ENCODE data around the gene ACTA2.

ACTA2 gene

GRCh38 chr10:88913127-88913526 is 39.4 kb downstream of the ACTA2 start:
- Histone ChIP-seq H3K79me1 (ENCODE audit: low read length) (no peaks in the 10 kb centered on the region), H3K4me2 (ENCODE audit: low read length) (no peak overlapping the region), H3K23ac (ENCODE audit: low read length) (no peak overlapping the region), H3K27me3 (ENCODE audit: insufficient read depth, low read length, poor library complexity) (no peaks in the 10 kb centered on the region), H3K56ac (ENCODE audit: low read length) (no peak overlapping the region), H2BK5ac (ENCODE audit: low read length) (no peak overlapping the region), H2AK5ac (ENCODE audit: low read length) (no peak overlapping the region), H3K36me3 (ENCODE audit: control insufficient read depth, insufficient read depth, low read length) (no peaks in the 10 kb centered on the region), H4K5ac (ENCODE audit: low read length) (no peak overlapping the region), H3K4ac (ENCODE audit: low read depth, low read length) (no peak overlapping the region), H3K27ac (ENCODE audit: low read depth, low read length) (no peak overlapping the region), H4K8ac (ENCODE audit: low read depth, low read length) (no peak overlapping the region), H3K4me3 (ENCODE audit: low read length) (no peak overlapping the region), H2BK15ac (replicated peaks; ENCODE audit: low read depth) (no peak overlapping the region), H3K18ac (ENCODE audit: low read length) (no peak overlapping the region), H3K4me1 (ENCODE audit: control insufficient read depth, low read depth, low read length) (peaks cover 5% of the 10 kb centered on the region), H2BK120ac (ENCODE audit: low read depth, low read length) (no peak overlapping the region), H3K79me2 (ENCODE audit: control insufficient read depth, insufficient read depth, low read length) (no peaks in the 10 kb centered on the region), H3K9ac (ENCODE audit: low read length) (no peak overlapping the region)
- no CpG with 5 or more reads among the region's 9 CpGs for WGBS (ENCODE audit: extremely low coverage, insufficient coverage, low lambda C conversion rate)
- DNase-seq, result no peak

DNA sequence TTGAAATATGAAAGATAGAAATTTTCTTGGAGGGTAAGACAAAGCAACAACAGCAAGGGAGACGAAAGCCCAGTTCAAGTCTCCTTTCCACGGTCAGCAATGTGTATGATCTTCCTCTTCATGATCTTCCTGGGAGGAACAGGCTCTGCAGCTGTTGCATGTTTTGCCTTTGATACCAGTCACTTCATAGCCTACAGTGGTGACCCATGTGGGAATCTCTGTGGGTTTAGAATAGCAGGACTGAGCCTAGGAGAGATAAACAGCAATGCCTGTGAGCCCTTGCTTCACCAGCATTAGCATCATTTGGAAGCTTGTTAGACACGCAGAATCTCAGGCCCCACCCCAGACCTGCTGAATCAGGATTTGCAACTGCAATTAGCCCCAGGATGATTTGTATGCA is 40.7 kb downstream of the ACTA2 start:
- no peak overlapping the region for H2BK15ac ChIP-seq (replicated peaks; ENCODE audit: low read depth)
- H3K23ac ChIP-seq (ENCODE audit: low read length), result no peak overlapping the region
- no peak overlapping the region for H3K56ac ChIP-seq (ENCODE audit: low read length)
- H3K27ac ChIP-seq (ENCODE audit: low read depth, low read length), result no peak overlapping the region
- H3K4me3 ChIP-seq (ENCODE audit: low read length), result no peak overlapping the region
- no CpG with 5 or more reads among the region's 3 CpGs for WGBS (ENCODE audit: extremely low coverage, insufficient coverage, low lambda C conversion rate)
- no peak overlapping the region for H3K18ac ChIP-seq (ENCODE audit: low read length)
- H2BK5ac ChIP-seq (ENCODE audit: low read length), result no peak overlapping the region
- H3K4me1 ChIP-seq (ENCODE audit: control insufficient read depth, low read depth, low read length), result peaks cover 5% of the 10 kb centered on the region
- no peaks in the 10 kb centered on the region for H3K27me3 ChIP-seq (ENCODE audit: insufficient read depth, low read length, poor library complexity)
- DNase-seq, result no peak
- H4K5ac ChIP-seq (ENCODE audit: low read length), result no peak overlapping the region
- no peak overlapping the region for H2AK5ac ChIP-seq (ENCODE audit: low read length)
- no peak overlapping the region for H3K9ac ChIP-seq (ENCODE audit: low read length)
- H3K79me2 ChIP-seq (ENCODE audit: control insufficient read depth, insufficient read depth, low read length), result no peaks in the 10 kb centered on the region
- H3K79me1 ChIP-seq (ENCODE audit: low read length), result no peaks in the 10 kb centered on the region
- H3K4ac ChIP-seq (ENCODE audit: low read depth, low read length), result no peak overlapping the region
- no peak overlapping the region for H2BK120ac ChIP-seq (ENCODE audit: low read depth, low read length)
- no peak overlapping the region for H3K4me2 ChIP-seq (ENCODE audit: low read length)
- no peaks in the 10 kb centered on the region for H3K36me3 ChIP-seq (ENCODE audit: control insufficient read depth, insufficient read depth, low read length)
- H4K8ac ChIP-seq (ENCODE audit: low read depth, low read length), result no peak overlapping the region

GRCh38 chr10:88911116-88911515 is 41.5 kb downstream of the ACTA2 start:
- Histone ChIP-seq H3K23ac (ENCODE audit: low read length) (no peak overlapping the region), H3K4me1 (ENCODE audit: control insufficient read depth, low read depth, low read length) (peaks cover 5% of the 10 kb centered on the region), H4K8ac (ENCODE audit: low read depth, low read length) (no peak overlapping the region), H2AK5ac (ENCODE audit: low read length) (no peak overlapping the region), H4K5ac (ENCODE audit: low read length) (no peak overlapping the region), H3K9ac (ENCODE audit: low read length) (no peak overlapping the region), H2BK120ac (ENCODE audit: low read depth, low read length) (no peak overlapping the region), H3K27me3 (ENCODE audit: insufficient read depth, low read length, poor library complexity) (no peaks in the 10 kb centered on the region), H2BK15ac (replicated peaks; ENCODE audit: low read depth) (no peak overlapping the region), H3K56ac (ENCODE audit: low read length) (no peak overlapping the region), H3K18ac (ENCODE audit: low read length) (no peak overlapping the region), H3K36me3 (ENCODE audit: control insufficient read depth, insufficient read depth, low read length) (no peaks in the 10 kb centered on the region), H3K79me1 (ENCODE audit: low read length) (no peaks in the 10 kb centered on the region), H3K79me2 (ENCODE audit: control insufficient read depth, insufficient read depth, low read length) (no peaks in the 10 kb centered on the region), H3K4ac (ENCODE audit: low read depth, low read length) (no peak overlapping the region), H3K27ac (ENCODE audit: low read depth, low read length) (no peak overlapping the region), H3K4me3 (ENCODE audit: low read length) (no peak overlapping the region), H2BK5ac (ENCODE audit: low read length) (no peak overlapping the region), H3K4me2 (ENCODE audit: low read length) (no peak overlapping the region)
- no CpG with 5 or more reads among the region's 1 CpG for WGBS (ENCODE audit: extremely low coverage, insufficient coverage, low lambda C conversion rate)
- DNase-seq, result no peak

GRCh38 chr10:88908194-88908593 is 44.4 kb downstream of the ACTA2 start:
- Histone ChIP-seq H3K4ac (ENCODE audit: low read depth, low read length) (no peak overlapping the region), H3K4me1 (ENCODE audit: control insufficient read depth, low read depth, low read length) (no peaks in the 10 kb centered on the region), H2BK15ac (replicated peaks; ENCODE audit: low read depth) (no peak overlapping the region), H3K27ac (ENCODE audit: low read depth, low read length) (no peak overlapping the region), H4K5ac (ENCODE audit: low read length) (no peak overlapping the region), H3K4me3 (ENCODE audit: low read length) (no peak overlapping the region), H3K79me1 (ENCODE audit: low read length) (no peaks in the 10 kb centered on the region), H4K8ac (ENCODE audit: low read depth, low read length) (no peak overlapping the region), H3K23ac (ENCODE audit: low read length) (no peak overlapping the region), H3K4me2 (ENCODE audit: low read length) (no peak overlapping the region), H3K79me2 (ENCODE audit: control insufficient read depth, insufficient read depth, low read length) (no peaks in the 10 kb centered on the region), H2BK120ac (ENCODE audit: low read depth, low read length) (no peak overlapping the region), H3K18ac (ENCODE audit: low read length) (no peak overlapping the region), H2BK5ac (ENCODE audit: low read length) (no peak overlapping the region), H3K27me3 (ENCODE audit: insufficient read depth, low read length, poor library complexity) (no peaks in the 10 kb centered on the region), H3K36me3 (ENCODE audit: control insufficient read depth, insufficient read depth, low read length) (no peaks in the 10 kb centered on the region), H2AK5ac (ENCODE audit: low read length) (no peak overlapping the region), H3K9ac (ENCODE audit: low read length) (no peak overlapping the region), H3K56ac (ENCODE audit: low read length) (no peak overlapping the region)
- WGBS (ENCODE audit: extremely low coverage, insufficient coverage, low lambda C conversion rate), result no CpG with 5 or more reads among the region's 4 CpGs
- no peak for DNase-seq

DNA sequence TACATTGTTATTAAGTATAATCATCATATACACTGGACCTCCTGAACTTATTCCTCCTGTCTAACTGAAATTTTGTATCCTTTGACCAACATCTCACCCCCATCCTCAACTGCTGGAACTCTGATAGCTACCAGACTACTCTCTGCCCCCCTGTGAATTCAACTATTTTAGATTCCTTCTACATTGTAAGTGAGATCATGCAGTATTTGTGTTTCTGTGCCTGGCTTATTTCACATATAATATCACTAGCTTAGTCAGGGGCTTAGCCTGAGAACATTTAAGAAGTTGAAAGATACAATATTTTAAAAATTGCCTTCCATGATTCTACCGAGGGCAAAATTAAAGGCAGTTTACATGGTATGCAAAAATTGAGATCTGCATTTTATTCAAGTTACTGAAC is 45.7 kb downstream of the ACTA2 start:
- Histone ChIP-seq H3K56ac (ENCODE audit: low read length) (no peak overlapping the region), H3K4me1 (ENCODE audit: control insufficient read depth, low read depth, low read length) (no peaks in the 10 kb centered on the region), H2BK5ac (ENCODE audit: low read length) (no peak overlapping the region), H3K4ac (ENCODE audit: low read depth, low read length) (no peak overlapping the region), H3K27ac (ENCODE audit: low read depth, low read length) (no peak overlapping the region), H3K27me3 (ENCODE audit: insufficient read depth, low read length, poor library complexity) (no peaks in the 10 kb centered on the region), H4K8ac (ENCODE audit: low read depth, low read length) (no peak overlapping the region), H3K18ac (ENCODE audit: low read length) (no peak overlapping the region), H3K79me1 (ENCODE audit: low read length) (no peaks in the 10 kb centered on the region), H3K36me3 (ENCODE audit: control insufficient read depth, insufficient read depth, low read length) (no peaks in the 10 kb centered on the region), H3K79me2 (ENCODE audit: control insufficient read depth, insufficient read depth, low read length) (no peaks in the 10 kb centered on the region), H3K4me3 (ENCODE audit: low read length) (no peak overlapping the region), H2BK15ac (replicated peaks; ENCODE audit: low read depth) (no peak overlapping the region), H4K5ac (ENCODE audit: low read length) (no peak overlapping the region), H2AK5ac (ENCODE audit: low read length) (no peak overlapping the region), H3K4me2 (ENCODE audit: low read length) (no peak overlapping the region), H3K23ac (ENCODE audit: low read length) (no peak overlapping the region), H2BK120ac (ENCODE audit: low read depth, low read length) (no peak overlapping the region), H3K9ac (ENCODE audit: low read length) (no peak overlapping the region)
- no CpG with 5 or more reads among the region's 1 CpG for WGBS (ENCODE audit: extremely low coverage, insufficient coverage, low lambda C conversion rate)
- DNase-seq, result no peak

- no peak overlapping the region for H3K9ac ChIP-seq (ENCODE audit: low read length)
- no peak overlapping the region for H4K8ac ChIP-seq (ENCODE audit: low read depth, low read length)
- no peaks in the 10 kb centered on the region for H3K79me1 ChIP-seq (ENCODE audit: low read length)
- no peak overlapping the region for H3K4ac ChIP-seq (ENCODE audit: low read depth, low read length)
- no peak overlapping the region for H3K4me3 ChIP-seq (ENCODE audit: low read length)
- no peak for DNase-seq
- no peak overlapping the region for H4K5ac ChIP-seq (ENCODE audit: low read length)
- no peak overlapping the region for H3K27ac ChIP-seq (ENCODE audit: low read depth, low read length)
- no peak overlapping the region for H3K18ac ChIP-seq (ENCODE audit: low read length)
- no peak overlapping the region for H3K23ac ChIP-seq (ENCODE audit: low read length)
- H2BK15ac ChIP-seq (replicated peaks; ENCODE audit: low read depth), result no peak overlapping the region
- no peaks in the 10 kb centered on the region for H3K79me2 ChIP-seq (ENCODE audit: control insufficient read depth, insufficient read depth, low read length)
- no peaks in the 10 kb centered on the region for H3K36me3 ChIP-seq (ENCODE audit: control insufficient read depth, insufficient read depth, low read length)
- H3K4me2 ChIP-seq (ENCODE audit: low read length), result no peak overlapping the region
- no CpG with 5 or more reads among the region's 3 CpGs for WGBS (ENCODE audit: extremely low coverage, insufficient coverage, low lambda C conversion rate)
- H3K56ac ChIP-seq (ENCODE audit: low read length), result no peak overlapping the region
- no peak overlapping the region for H2BK5ac ChIP-seq (ENCODE audit: low read length)
- H2AK5ac ChIP-seq (ENCODE audit: low read length), result no peak overlapping the region
- no peaks in the 10 kb centered on the region for H3K4me1 ChIP-seq (ENCODE audit: control insufficient read depth, low read depth, low read length)
- H2BK120ac ChIP-seq (ENCODE audit: low read depth, low read length), result no peak overlapping the region
- H3K27me3 ChIP-seq (ENCODE audit: insufficient read depth, low read length, poor library complexity), result no peaks in the 10 kb centered on the region
These were observed 48.9 kb downstream of the ACTA2 start for GRCh38 chr10:88903715-88904114.

All from mesendoderm (in vitro differentiated cells).